GM18909 (cell line): ENCODE results near the gene PCSK5.

Experiments used
- ATAC-seq: cut with Tn5 transposase; IDR thresholded peaks from one replicate; pipeline ENCODE4 v1.9.1; 2021; ENCODE audit warnings: mild to moderate bottlenecking; ENCODE audit not compliant: unreplicated experiment, poor library complexity

The PCSK5 gene

DNA sequence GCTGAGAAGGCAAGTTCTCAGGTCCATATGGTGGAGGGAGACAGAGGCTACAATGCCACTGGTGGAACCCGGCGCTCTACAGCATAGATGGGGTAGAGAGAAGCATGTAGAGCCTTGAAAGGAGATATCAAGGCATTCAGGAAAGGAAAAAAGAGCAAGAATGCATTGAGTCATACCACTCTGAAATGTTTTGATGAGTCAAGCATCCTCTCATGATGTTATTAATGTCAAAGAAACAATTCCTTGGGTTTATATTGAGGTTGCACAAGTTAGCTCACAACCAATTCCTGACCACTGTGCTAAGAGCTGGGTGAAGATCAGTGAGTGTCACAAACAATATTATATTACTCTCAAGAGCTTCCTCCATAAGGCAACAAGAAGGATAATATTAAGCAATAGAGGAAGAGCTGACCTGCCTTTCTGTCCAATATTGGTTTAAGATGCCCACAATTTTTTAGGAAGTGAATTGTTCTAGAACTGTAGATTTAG lies 325.7 kb downstream of the PCSK5 start:
- no peak for ATAC-seq

- ATAC-seq = no peak
Observed at GRCh38 chr9:76218117-76218885, 327.8 kb downstream of the PCSK5 start.

GRCh38 chr9:76218886-76219445 lies 328.5 kb downstream of the PCSK5 start:
- ATAC-seq = no peak

- ATAC-seq = no peak
Observed at GRCh38 chr9:76219560-76220151, 329.2 kb downstream of the PCSK5 start.

DNA sequence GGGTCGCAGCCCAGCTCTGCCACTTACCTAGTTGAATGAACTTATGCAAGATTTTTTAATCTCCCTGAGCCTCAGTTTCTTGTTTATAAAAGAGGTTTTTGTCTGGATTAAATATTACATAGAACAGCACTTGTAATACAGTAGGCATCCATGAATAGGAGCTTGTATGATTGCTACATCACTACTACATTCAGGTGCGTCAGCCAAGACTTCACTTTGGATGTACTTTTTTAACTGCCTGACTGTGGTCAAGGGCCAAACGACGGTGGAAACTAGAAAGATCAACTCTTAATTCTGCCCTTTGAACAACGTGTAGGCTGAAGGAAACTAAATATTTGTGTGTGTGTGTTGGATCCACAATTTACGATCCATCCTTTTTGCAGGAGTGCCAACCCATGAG lies 330.9 kb downstream of the PCSK5 start:
- ATAC-seq = no peak

GRCh38 chr9:76223749-76224340 lies 333.4 kb downstream of the PCSK5 start:
- no peak for ATAC-seq

DNA sequence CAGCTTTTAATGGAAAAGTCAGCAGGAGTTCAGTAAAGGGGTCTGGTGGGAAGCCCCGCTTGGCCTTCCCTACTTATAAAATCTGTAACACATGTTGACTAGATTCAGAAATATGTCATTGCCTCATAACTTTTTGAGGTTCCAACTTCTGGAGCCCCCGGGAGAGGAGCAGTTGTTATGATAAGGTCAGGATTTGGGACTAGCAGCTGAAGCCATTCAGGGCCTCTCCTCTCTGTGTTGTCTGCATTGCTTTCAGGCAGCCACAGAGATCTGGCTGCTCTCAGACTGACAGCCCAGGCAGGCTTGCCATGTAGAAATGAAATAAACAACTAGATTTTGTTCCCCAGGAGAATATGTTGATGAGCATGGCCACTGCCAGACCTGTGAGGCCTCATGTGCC lies 336.7 kb downstream of the PCSK5 start:
- no peak for ATAC-seq

DNA sequence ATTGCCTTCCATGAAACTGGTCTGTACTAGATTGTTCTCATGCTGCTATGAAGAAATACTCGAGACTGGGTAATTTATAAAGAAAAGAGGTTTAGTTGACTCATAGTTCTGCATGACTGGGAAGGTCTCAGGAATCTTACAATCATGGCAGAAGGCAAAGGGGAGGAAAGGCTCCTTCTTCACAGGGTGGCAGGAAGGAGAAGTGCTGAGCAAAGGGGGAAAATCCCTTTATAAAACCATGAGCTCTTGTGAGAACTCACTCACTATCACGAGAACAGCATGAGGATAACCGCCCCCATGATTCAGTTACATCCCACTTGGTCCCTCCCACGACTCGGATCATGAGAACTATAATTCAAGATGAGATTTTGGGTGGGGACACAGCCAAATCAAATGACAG lies 340.5 kb downstream of the PCSK5 start:
- ATAC-seq = no peak

DNA sequence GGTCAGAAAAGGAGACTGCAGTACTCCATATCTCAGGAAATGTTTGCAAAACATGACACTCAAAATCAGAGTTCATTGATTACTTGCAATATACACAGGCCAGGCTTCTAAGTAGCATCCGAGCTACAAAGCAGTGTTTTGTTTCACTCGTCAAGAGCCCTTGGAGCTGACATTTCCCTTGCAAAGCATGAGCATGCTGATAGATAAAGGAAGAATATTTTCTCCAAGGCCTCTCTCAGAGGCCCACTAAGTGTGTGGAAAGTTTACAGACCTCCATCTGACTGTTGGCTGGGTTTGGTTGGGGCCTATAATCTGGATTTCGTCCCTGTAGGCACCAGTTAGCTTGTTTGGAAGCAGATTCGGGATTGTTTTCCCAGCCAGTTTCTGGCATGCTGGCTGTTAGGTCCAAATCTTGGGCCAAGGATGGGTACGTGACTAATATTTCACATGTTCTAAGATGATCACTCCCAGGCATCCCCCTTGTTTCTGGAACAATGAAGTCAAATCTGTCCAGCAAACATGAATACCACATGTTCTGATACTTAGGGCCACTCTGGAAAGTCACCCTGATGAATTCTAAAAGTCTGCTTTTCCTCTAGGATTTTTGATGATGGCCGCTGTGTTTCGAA lies 342.5 kb downstream of the PCSK5 start:
- no peak for ATAC-seq

DNA sequence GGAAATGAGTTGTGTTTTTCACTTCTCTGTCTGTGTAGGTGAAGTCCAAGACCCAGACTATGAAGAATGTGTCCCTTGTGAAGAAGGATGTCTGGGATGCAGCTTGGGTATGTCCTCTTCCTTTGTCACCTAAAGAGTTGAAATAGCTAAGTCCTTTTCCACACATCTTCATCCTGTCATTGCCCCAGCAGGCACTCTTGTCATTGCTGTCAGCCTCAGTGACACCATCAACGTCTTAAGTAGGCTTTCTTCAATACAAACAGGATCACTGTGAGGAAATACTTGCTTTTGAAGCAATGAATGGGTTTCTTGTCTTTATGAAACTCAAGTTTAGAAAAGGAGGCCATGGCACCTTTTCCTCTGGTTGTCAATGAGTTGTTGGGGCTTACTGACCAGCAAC lies 350.1 kb downstream of the PCSK5 start:
- no peak for ATAC-seq

- no peak for ATAC-seq
Observed at GRCh38 chr9:76245518-76245917, 355.0 kb downstream of the PCSK5 start.

DNA sequence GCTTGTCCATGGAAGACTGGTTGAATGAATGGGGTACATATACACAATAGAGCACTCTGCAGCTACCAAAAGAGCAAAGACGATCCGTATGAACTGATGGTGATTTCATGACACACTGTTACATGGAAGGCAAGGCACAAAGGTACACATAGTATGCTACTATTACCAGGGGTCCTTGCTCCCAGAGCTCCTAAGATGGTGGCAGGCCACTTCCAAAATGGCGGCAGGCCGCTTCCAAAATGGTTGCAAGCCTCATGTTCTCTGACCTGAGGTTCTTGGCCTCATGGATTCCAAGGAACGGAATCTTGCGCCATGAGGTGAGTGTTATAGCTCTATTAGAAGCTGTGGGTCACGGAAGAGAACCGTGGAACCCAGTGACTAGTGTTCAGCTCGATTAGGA lies 356.2 kb downstream of the PCSK5 start:
- ATAC-seq = no peak

GRCh38 chr9:76247426-76247825 lies 357.0 kb downstream of the PCSK5 start:
- ATAC-seq = no peak

DNA sequence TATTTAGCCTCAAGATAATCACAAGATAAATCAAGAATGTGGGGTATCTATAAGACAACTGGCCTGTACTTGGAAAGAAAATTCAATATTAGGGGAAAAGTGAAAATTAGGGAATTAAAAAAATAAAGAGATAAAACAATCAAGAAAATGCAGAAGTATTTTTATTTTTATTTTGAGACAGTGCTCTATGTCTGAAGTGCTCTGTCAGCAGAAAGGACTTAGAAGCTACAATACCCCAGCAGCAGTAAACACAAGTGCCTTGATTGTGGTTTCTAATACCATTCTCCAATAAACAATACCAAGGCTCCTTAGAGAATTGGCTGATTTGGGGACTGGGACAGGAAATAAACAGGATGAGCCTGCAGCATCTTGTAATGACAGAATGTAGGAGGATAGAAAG lies 358.8 kb downstream of the PCSK5 start:
- ATAC-seq = no peak

GRCh38 chr9:76255781-76256455 lies 365.4 kb downstream of the PCSK5 start:
- no peak for ATAC-seq

GRCh38 chr9:76257311-76257710 lies 366.8 kb downstream of the PCSK5 start:
- ATAC-seq = no peak

GRCh38 chr9:76266649-76267283 lies 376.3 kb downstream of the PCSK5 start:
- no peak for ATAC-seq

- ATAC-seq = no peak
Observed at GRCh38 chr9:76267284-76267652, 376.8 kb downstream of the PCSK5 start.

DNA sequence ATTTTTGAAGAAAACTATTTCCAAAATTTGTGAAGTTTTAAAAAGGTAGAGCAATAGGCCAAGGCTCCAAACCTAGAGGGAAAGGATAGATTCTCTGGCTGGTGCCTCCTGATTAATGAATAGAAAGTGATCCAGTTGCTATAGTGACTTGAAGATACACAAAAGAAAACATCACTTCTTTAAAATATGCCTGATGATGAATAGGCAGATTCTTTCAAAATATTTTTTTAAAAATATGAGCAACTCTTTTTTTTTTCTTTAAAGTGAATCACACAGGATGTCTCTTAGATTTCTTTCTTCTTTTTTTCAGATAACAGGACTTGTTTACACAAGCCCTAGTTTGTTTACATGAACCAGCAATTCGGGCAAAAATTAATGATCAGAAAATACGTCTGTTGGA lies 379.3 kb downstream of the PCSK5 start:
- no peak for ATAC-seq

GRCh38 chr9:76271755-76272154 lies 381.3 kb downstream of the PCSK5 start:
- no peak for ATAC-seq
